HG03066 (cell line): Measurements from ENCODE around the gene SCGB3A1.

ENCODE experiments used
- ATAC-seq: cut with Tn5 transposase; IDR thresholded peaks from one replicate; pipeline ENCODE4 v1.9.1; 2021; ENCODE audit warnings: low read depth; ENCODE audit not compliant: unreplicated experiment

SCGB3A1 gene, protein sequence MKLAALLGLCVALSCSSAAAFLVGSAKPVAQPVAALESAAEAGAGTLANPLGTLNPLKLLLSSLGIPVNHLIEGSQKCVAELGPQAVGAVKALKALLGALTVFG

DNA sequence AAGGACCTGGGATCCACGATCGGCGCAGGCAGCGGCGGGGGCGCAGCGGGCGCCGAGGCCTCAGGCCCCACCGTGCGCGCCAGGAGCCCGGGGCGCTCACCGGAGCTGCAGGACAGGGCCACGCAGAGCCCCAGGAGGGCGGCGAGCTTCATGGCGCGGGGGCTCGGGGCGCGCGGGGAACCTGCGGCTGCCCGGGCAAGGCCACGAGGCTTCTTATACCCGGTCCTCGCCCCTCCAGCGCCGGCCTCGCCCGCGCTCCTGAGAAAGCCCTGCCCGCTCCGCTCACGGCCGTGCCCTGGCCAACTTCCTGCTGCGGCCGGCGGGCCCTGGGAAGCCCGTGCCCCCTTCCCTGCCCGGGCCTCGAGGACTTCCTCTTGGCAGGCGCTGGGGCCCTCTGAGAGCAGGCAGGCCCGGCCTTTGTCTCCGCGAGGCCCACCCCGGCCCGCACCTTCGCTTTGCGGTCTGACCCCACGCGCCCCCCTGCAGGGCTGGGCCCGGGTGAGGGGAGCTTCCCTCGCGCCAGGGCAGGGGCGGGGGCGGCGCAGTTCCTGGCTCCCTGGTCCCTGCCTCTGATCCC lies at the start of gene SCGB3A1:
Gene SCGB3A1 (minus strand): TSS at position 189 of the 577 bp plus-strand sequence. CDS start 37 bp downstream, at position 152.
- no peak for ATAC-seq

DNA sequence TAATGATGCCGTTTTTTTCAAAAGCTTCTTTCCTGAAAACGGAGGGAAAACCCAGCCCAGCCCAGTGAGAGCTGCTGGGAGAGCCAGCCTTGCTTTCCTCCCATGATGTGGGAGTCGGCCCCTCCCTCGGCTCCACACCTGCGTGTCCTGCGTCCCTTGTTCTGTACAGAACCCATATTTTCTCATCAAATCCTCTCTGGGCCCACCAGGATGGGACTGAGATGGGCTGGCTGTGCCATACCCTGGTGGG lies 49.2 kb upstream of the SCGB3A1 start:
- no peak for ATAC-seq

DNA sequence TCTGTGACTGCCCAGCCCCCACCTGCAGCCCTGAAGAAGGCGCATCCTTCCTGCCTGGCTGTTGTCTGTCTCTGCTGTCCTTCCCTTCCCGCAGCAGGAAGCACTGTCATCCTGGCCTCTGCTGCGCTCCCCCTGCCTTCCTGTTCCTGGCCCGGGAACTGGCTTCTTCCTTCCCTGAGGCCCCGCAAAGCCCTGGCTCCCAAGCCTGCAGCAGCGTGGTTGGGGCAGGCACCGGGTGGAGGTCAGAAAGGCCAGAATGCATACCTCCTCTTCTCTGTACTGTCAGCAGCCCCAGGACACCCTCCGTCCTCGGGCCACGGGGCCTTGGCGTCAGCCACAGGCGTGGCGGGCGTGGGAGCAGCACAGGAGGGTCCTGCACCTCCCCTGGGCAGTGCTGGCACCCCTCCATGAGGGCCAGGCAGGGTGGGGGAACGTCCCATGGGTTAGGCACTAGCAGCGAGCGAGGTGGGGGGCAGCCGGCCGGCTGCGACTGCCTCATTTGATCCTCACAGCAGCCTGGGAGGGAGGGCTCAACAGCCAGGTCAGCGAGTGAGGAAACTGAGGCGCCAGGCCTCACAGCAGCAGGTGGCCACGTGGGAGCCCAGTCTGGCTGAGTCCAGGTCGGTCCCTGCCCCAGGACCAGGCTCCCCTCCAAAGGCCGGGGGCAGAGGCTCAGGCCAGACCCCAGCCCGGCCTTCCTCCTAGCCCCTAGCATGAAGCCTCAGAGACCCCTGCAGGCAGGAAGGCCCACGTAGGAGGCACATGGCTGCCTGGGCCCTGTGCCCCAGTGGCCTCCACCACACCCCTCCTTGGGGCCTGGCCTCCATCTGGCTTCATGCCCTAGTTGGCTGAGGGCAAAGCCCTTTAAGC lies 48.7 kb upstream of the SCGB3A1 start:
- no peak for ATAC-seq

DNA sequence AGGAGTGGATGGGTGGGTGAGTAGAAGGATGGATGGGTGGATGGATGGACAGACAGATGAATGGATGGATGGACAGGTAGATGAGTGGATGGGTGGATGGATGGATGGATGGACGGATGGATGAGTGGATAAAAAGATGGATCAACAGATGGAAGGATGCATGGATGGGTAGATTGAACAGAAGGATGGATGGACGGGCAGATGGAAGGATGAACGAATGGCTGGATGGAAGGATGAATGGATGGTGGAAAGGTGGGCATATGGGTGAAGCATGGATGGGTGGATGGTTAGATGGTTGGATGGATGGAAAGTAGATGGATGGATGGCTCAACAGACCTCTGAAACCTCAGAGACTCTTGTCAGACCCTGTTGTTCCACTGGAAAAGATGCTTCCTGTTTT lies 48.0 kb upstream of the SCGB3A1 start:
- ATAC-seq: no peak

DNA sequence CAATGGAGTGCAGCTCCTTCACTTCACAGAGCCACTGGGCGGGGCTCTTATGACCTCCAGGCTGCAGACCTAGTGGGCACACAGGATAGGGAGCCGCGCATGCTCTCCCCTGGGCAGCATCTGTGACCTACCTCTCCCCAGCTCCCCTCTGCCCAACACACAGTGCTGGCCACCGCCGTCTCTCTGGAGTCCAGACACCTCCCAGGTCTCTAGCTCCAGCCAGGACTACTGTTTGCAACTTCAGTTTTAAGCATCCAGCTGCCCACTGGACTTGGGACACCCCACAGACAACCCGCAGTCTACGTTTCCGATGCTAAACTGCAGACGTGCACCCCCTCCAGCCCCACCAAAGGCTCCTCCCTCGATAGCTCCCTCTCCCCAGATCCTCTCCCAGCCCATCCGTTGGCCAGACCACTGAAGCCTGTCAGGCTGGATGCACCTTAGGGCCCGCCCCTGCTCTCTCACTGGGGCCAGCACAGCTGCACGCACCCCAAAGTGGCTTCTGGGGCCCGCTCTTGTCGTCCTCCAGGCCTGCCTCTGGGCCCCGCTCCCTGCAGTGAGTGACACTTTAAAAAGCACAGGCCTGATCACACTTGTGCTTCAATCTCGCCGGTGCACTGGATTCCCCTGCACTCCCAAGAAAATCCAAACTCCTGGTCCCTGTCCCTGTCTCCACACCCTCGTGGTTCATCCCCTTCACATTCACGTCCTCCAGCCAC lies 46.8 kb upstream of the SCGB3A1 start:
- ATAC-seq: no peak

DNA sequence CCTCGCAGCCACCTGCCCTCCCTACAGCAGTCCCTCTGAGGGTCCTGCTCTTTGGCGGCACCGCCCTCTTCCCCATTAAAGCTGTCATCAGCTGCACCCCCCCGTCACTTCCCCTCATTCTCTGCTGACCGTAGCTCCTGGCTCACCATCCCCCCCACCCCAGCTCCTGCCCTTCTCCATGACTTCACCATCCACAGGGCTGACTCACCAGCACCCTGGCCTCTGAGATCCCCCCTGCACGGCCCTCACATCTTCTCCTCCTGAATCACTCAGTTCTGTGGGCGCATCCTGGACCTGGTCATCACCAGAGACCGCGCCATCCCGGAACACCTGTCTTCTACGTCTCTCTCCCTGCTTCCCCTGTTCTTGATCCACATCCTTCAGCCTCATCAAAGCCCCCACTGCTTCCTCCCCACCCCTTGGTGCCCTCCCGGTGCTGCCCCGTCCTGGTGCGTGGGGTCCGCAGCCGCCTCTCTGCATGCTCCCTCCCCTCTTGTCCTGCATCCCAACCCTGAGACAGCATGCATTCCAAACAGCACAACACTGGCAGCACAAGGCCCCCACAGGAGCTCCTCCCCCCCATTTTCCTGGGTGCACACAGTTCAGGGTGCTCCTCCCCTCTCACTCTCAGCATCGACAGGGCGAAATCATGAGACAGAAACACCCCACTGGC lies 45.2 kb upstream of the SCGB3A1 start:
- no peak for ATAC-seq

DNA sequence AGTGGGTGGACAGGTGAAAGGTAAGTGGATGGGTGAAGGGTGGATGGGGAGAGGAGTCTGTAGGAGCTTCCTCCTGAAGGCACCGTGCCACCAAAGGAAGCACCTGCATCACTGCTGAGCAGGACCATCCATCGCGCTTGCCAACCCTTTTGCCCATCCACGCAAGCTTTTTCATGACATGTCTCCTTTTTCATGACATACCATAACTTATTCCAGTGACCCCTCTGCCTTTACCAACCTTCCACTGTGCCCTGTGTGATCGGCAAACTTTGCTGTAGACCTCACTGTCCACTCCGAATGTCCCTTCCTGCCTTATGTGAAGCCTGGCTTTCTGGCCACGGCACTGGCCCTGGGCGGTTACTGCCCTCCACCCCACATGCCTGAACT lies 44.7 kb upstream of the SCGB3A1 start:
- no peak for ATAC-seq

DNA sequence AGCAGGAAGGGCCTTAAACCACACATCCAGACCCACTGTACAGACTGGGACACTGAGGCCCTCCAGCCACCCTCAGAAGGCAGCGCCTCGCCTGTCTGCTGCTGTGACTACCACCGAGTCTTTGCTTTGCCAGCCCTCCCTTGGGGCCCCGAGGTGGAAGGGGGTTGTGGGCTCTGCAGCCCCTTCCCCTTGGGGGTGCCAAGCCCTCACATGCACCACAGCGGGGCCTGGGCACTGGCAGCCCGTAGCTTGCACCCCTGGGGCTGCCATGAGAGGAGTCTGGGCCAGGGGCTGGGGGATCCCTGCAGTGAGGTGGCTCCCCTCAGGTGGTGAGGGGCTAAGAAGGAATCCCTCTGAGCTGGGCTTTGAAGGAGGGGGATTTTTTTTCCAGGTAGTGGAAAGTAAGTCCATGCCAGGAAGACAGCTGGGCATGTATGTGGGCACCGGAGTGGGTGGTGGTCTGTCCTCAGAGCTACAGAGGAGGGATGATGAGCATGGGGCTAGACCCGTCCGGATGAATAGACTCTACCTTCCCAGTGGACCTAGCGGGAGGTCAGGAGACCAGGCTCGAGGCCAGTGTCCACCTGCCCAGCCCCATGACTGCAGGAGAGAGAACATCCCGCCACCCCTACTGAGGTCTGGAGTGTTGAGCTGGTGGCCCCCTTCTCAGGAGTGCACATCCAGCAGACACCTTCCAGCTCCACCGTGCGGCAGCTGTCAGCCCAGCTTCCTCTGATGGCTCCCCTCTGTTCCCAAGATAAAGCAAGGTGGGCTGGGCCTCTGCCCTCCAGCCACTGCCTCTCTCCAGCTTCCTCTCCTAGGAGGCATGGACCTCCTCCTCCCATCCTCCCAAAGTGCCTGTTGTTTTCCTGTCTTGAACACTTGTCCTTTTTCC lies 42.2 kb upstream of the SCGB3A1 start:
- ATAC-seq: no peak

DNA sequence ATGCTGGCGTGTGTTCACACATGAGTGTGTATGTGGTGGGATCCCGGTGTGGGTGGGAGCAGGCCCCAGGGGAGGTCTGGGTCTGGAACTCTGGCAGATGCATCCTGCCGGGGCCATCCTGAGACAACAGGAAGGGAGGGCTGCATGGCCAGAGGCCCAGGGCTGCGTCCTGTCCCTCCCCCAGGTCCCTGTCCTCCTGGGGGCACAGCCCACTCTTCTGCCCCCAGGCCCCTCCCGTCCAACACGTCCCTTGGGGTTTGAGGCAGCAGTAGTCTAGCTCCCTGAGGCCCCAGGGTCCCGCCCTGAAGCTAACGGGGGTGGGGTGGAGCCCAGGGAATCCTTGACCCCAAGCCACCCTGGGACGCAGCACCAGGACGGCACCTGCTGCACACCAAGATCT lies 41.5 kb upstream of the SCGB3A1 start:
- no peak for ATAC-seq

DNA sequence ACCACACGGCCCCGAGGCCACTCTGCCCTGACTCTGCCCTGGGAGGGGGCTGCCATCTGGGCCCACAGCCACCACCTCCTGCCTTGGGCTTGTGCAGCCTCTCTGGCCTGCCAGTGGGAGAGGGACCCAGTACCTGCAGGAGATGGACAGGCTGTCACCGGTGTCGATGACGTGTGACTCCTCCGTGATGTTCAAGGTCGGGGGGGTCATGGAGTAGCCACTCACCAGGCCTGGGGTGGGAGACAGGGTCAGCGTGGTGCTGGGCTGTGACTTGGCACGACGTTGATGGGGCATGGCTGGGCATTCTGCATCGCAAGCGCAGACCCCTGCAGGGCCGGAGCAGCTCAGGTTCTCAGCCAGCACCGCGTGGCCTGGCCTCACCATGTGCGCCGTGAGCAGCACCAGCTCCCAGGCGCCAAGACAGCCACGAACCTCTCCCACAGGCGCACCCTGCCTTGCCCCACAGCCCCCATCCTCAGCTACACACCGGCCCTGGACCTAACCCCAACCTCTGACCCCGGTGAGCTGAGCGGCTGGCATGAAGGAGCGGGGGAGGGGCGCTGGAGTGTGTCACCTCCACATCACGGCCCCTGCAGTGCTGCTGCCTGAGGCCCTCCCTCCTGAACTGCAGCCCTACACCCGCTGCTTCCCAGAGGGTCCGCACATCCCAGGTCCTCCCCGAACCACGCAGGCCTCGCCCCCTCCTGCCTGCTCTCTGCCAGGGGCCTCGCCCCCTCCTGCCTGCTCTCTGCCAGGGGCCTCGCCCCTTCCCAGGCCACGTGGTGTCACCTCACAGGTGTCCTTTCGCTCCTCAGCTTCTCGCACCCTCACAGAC lies 40.5 kb upstream of the SCGB3A1 start:
- ATAC-seq: no peak

DNA sequence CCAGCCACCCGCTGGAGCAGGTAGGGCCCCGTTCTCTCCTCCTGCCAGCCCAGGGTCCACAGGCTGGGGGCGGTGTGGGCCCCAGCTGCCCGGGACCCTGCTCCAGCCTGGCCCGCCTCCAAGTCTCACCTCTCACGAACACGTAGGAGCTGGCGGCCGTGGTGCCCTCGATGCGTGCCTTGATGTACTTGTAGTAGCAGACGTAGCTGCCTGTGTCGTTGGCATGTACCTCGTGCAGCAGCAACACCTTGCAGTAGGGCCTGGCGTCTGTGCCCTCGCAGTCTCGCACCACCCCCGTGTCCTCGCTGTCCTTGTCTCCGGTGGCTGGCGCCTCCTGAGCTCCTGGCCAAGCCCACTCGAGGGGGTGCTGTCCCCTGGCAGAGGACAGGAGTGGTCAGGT lies 39.1 kb upstream of the SCGB3A1 start:
- no peak for ATAC-seq

DNA sequence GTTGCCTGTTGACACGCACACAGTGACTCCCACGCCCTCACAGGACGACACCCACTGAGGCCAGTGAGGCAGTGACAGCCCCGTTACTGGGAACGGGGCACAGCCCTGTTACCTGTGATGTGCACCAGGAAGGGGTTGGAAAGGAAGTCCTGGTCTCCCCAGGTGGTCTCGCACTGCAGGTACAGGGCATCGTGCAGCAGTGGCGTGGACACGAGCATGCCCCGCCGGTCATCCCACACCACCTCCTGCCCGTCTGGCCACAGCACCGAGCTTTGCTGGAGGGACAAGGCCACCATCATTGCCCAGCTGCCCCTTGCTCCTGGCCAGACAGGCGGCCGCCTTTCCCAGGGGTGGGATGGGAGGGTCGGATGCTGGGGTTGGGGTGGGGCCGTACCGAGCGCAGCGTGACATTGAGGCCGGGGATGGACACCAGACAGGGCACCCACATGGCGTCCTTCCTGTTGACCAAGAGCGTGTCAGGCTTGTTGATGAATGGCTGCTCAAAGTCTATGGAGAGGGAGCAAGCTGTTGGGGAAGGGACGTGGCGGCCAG lies 38.6 kb upstream of the SCGB3A1 start:
- no peak for ATAC-seq

DNA sequence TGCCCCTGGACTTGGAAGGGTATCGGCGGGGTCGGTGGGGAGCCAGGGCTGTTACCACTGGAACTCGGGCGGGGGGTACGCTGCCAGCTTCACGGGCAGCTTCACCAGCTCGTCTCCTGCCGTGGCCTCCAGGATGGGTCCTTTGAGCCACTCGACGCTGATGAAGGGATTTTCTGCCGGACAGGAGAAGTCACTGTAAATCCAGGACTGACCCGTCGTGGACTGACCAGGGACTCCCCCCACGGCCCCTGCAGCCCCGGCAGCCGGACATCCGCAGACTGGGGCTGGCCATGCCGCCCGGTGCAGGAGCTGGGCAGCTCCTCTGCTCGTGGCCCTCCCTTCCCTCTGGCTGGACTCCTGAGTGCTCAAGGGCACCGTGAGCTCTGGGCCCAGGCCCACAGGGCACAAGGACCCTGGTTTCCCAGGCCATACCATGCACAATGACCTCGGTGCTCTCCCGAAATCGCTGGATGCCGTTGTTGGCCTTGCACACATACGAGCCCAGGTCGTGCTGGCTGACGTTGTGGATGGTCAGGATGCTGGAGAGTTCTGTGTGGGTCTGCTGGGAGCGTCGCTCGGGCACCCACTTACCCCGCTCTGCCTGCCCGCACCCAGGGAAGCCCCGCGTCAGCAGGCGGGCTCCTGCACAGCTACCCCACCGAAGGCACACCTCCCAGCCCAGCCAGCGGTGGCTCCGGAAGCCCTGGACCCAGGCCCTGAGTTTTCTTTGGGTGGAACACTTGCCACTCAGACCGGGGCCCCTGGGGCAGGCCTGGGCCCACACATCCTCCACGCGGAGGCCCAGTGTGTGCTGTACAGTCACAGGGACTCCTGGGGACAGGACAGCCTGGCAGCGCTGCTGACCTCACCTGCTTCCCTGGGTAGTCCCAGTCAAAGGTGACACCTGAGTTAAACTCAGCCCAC lies 37.8 kb upstream of the SCGB3A1 start:
- ATAC-seq: no peak

DNA sequence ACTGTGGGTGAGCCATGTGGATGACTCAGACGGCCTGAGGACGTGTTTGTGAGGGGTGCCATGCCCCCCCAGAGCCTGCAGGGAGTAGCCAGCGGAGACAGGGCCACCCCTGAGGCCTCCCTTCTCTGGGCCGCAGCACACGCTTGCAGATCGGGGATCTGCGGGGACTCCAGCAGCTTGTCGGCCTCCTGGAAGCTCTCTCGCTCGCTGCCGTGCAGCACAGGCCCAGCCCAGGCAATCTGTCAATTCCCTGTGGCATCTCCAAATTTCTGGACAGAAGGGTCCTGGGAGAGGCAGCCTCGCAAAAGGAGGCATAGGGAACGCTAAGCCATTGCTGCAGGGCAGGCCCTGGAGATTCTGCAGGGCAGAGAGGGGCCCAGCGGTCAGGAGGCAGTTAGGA lies 36.9 kb upstream of the SCGB3A1 start:
- no peak for ATAC-seq

DNA sequence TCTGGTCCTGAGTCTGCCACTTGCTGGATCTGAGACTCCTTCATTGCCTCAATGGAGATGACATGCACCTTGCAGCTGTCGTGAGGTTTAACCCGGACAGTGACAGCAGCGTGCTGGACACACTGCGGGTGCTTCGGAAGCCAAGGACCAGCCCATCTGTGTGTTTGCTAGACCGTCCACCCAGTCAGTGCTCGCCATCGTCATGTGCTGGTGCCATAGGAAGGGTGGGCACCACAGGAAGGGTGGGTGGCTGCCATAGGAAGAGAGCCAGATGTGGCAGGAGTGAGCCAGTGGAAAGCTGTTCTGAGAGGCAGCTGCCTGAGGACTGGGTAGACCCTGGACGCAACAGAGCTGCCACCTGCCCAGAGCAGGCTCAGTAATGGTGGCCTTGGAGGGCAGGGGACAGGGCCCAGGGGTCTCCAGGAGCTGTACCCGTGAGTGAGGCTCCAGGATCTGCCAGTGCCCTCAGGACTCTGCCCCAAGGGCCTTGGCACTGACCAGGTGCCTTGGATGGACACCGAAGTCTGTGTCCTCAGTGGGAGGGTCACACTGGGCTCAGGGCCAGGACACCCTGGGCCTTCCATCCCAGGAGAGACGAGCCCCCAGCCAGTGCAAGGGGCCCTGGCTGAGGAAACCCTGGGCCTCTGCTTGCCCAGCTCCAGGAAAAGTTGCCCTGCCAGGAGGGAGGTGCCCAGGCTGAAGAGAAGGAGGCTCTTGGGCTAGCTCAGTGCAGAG lies 36.3 kb upstream of the SCGB3A1 start:
- no peak for ATAC-seq

DNA sequence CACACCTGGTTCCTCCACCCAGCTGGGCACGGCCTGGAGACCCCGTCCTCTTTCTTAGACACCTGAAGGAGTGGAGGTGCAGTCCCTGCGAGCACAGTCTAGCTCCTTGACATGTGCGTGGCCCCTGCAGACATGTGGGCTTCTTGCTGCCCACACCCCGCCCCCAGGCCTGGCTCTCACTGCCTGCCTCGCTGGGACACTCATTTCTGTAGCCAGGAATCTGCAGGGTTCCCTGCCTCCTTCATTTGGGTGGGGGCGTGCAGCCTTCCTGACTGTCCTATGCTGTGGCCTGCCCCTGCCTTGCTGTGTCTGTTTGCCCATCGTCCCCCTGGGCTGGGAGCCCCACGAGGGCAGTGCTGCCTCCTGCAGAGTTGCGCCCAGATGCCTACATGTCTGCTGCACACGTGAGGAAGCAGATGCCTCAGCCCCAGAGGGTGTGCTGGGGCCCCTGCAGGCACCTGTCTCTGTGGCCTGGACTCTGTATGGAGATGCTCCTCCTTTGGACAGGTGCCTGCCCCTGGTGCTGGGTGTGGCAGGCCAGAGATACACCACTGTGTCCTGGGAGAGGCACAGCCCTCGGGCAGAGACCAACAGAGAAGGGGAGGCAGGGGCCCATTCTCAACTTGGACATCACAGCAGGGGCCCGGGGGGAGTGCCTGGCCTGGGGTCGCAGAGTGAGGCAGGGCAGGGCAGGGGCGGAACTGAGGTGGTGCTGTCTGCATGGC lies 35.5 kb upstream of the SCGB3A1 start:
- ATAC-seq: no peak
